ENCODE results near the gene C1QTNF8. TPM values are rescaled to one million over a fixed set of nuclear protein-coding genes. Genes with fewer than 3 reads are reported as not detected.

The C1QTNF8 gene
- total and polyA plus RNA-seq, 11 donors, result not detected

- H3K9me3 ChIP-seq, result no peaks in the 10 kb centered on the region
- ATAC-seq (peak in 1 of 4 donors; percentile 10), DNase-seq (no peak)
- H3K36me3 ChIP-seq, result no peaks in the 10 kb centered on the region
- H3K27me3 ChIP-seq, result peaks cover 27 to 97% (median 61%) of the 10 kb centered on the region in 9 donors
- H3K4me3 ChIP-seq, result no peak overlapping the region
- intact Hi-C loops (cut with DNase I), result no loop called here
- TF ChIP-seq, protein P1, sequence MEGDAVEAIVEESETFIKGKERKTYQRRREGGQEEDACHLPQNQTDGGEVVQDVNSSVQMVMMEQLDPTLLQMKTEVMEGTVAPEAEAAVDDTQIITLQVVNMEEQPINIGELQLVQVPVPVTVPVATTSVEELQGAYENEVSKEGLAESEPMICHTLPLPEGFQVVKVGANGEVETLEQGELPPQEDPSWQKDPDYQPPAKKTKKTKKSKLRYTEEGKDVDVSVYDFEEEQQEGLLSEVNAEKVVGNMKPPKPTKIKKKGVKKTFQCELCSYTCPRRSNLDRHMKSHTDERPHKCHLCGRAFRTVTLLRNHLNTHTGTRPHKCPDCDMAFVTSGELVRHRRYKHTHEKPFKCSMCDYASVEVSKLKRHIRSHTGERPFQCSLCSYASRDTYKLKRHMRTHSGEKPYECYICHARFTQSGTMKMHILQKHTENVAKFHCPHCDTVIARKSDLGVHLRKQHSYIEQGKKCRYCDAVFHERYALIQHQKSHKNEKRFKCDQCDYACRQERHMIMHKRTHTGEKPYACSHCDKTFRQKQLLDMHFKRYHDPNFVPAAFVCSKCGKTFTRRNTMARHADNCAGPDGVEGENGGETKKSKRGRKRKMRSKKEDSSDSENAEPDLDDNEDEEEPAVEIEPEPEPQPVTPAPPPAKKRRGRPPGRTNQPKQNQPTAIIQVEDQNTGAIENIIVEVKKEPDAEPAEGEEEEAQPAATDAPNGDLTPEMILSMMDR (IDR thresholded peaks at IDR 0.05), result no peak
- TF ChIP-seq POLR2A (IDR thresholded peaks at IDR 0.05), result no peak
- H3K27ac ChIP-seq, result no peak overlapping the region
- peaks cover 0 to 13% (median 0%) of the 10 kb centered on the region in 12 donors for H3K4me1 ChIP-seq
- 68 to 77% (median 74%) methylated on average over 5 to 18 of the region's 18 CpGs for WGBS, 4 donors
These were observed 27.6 kb downstream of the C1QTNF8 start for GRCh38 chr16:1068451-1068850.

GRCh38 chr16:1067629-1068028 lies 28.4 kb downstream of the C1QTNF8 start:
- no peak overlapping the region for H3K27ac ChIP-seq
- peaks cover 25 to 95% (median 52%) of the 10 kb centered on the region in 9 donors for H3K27me3 ChIP-seq

DNA sequence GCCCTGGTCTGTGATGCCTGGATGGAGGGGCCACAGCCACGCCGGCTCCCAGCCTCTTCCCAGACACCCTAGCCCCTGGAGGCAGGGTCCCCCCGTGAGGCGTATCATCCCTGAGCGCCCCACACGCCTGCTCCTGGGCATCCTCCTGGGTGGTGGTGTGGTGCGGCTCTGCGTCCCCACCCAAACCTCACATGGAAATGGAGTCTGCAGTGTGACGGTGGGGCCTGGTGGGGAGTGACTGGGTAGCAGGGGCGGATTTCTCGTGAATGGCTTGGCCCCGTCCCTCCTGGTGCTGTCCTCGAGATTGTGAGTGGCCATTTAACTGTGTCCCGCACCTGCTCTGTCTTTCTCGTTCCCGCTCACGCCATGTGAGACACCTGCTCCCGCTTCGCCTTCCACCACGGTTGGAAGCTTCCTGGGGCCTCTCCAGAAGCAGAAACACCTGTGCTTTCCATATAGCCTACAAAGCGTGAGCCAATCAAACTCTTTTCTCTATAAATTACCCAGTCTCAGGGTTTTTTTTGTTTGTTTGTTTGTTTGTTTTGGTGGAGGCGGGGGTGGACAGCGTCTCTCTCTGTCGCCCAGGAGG lies 29.4 kb downstream of the C1QTNF8 start:
- intact Hi-C loops (cut with DNase I), result no loop called here
- Histone ChIP-seq H3K9me3 (no peaks in the 10 kb centered on the region), H3K4me3 (no peak overlapping the region), H3K4me1 (peaks cover 0 to 3% (median 0%) of the 10 kb centered on the region in 12 donors), H3K27ac (no peak overlapping the region), H3K36me3 (no peaks in the 10 kb centered on the region), H3K27me3 (peaks cover 16 to 88% (median 43%) of the 10 kb centered on the region in 9 donors)
- no peak for DNase-seq
- 63 to 73% (median 64%) methylated on average over 23 to 24 of the region's 24 CpGs for WGBS, 4 donors
- ATAC-seq, result no peak
- TF ChIP-seq, protein P1 (IDR thresholded peaks at IDR 0.05), result no peak
- TF ChIP-seq POLR2A (IDR thresholded peaks at IDR 0.05), result no peak

More at GRCh38 chr16:1067629-1068028, 28.4 kb downstream of the C1QTNF8 start:
- ATAC-seq, result no peak
- Histone ChIP-seq H3K4me3 (no peak overlapping the region), H3K4me1 (peaks cover 0 to 8% (median 0%) of the 10 kb centered on the region in 12 donors), H3K9me3 (no peaks in the 10 kb centered on the region), H3K36me3 (no peaks in the 10 kb centered on the region)
- DNase-seq, result no peak
- WGBS, 4 donors, result 62 to 71% (median 67%) methylated on average over 15 of the region's 15 CpGs
- intact Hi-C loops (cut with DNase I), result no loop called here
- TF ChIP-seq POLR2A (IDR thresholded peaks at IDR 0.05), result no peak
- TF ChIP-seq, protein P1 (IDR thresholded peaks at IDR 0.05), result no peak

DNA sequence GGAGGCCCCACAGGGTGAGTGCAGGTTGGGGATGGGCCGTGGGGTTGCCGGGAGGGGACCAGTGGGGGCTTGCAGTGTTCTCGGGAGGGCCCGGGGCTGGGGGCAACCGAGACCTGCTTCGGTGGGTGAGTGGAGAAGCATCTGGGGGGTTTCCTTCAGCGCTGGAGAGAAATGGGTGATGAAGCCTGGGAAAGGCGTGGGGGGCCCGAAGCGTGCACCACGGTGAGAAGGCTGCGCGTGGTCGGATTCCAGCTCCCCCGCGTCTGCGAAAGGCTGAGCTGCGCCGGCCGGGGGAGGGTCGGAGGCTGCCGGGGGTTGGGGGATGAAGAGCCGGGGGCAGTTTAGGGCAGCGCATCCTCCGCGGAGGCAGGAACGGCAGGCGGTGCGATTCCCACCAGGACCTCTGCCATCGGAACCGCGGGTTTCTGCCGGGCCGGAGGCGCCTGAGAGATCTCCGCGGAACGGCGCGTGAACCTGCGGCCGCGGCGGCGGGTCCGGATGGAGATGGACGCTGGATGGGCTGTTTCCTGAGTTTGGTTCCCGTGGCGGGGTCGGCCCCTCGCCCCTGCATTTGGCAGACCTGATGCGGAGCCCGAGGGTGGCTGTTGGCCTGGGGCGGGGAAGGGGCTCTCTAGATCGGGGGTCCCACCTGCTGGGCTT lies 30.4 kb downstream of the C1QTNF8 start:
- intact Hi-C loops (cut with DNase I), result no loop called here
- DNase-seq (no peak), ATAC-seq (no peak)
- 19 to 32% (median 21%) methylated on average over 25 to 55 of the region's 55 CpGs for WGBS, 4 donors
- Histone ChIP-seq H3K27ac (no peak overlapping the region), H3K4me1 (peaks cover 0 to 2% (median 0%) of the 10 kb centered on the region in 12 donors), H3K9me3 (no peaks in the 10 kb centered on the region), H3K4me3 (no peak overlapping the region), H3K36me3 (no peaks in the 10 kb centered on the region), H3K27me3 (peaks cover 12 to 78% (median 34%) of the 10 kb centered on the region in 9 donors)
- no peak for TF ChIP-seq POLR2A (IDR thresholded peaks at IDR 0.05)
- TF ChIP-seq, protein P1 (IDR thresholded peaks at IDR 0.05), result no peak
